Measurements from ENCODE around the gene ETV6.

ETV6 gene

DNA sequence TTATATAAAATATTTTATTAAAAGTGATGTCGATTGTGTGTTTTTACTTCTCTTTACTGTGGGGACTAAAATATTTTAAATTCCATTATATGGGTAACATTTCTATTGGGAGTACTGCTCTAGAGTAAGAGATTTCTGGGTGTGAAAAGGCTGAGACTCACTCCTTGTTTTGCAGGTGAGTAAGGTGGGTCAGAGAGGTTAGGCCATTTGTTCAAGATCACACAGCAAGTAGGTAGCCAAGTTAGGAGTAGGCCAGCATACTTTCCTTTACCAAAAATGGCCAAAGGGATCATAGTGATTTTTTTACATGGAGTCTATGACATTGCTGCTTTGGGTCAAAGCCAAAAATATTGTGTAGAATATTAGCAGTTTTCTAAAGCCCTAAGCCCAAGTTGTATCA is 138.0 kb downstream of the ETV6 start:
- in situ Hi-C loops (cut with MboI; ENCODE audit: low sequenced_read_pairs, unreplicated experiment): no loop called here
- TF ChIP-seq, protein P1, sequence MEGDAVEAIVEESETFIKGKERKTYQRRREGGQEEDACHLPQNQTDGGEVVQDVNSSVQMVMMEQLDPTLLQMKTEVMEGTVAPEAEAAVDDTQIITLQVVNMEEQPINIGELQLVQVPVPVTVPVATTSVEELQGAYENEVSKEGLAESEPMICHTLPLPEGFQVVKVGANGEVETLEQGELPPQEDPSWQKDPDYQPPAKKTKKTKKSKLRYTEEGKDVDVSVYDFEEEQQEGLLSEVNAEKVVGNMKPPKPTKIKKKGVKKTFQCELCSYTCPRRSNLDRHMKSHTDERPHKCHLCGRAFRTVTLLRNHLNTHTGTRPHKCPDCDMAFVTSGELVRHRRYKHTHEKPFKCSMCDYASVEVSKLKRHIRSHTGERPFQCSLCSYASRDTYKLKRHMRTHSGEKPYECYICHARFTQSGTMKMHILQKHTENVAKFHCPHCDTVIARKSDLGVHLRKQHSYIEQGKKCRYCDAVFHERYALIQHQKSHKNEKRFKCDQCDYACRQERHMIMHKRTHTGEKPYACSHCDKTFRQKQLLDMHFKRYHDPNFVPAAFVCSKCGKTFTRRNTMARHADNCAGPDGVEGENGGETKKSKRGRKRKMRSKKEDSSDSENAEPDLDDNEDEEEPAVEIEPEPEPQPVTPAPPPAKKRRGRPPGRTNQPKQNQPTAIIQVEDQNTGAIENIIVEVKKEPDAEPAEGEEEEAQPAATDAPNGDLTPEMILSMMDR (IDR thresholded peaks at IDR 0.05; ENCODE audit: borderline replicate concordance, control extremely low read depth, extremely low read depth, insufficient read depth, missing control alignments): no peak
- no peak for DNase-seq (ENCODE audit: low spot score)

DNA sequence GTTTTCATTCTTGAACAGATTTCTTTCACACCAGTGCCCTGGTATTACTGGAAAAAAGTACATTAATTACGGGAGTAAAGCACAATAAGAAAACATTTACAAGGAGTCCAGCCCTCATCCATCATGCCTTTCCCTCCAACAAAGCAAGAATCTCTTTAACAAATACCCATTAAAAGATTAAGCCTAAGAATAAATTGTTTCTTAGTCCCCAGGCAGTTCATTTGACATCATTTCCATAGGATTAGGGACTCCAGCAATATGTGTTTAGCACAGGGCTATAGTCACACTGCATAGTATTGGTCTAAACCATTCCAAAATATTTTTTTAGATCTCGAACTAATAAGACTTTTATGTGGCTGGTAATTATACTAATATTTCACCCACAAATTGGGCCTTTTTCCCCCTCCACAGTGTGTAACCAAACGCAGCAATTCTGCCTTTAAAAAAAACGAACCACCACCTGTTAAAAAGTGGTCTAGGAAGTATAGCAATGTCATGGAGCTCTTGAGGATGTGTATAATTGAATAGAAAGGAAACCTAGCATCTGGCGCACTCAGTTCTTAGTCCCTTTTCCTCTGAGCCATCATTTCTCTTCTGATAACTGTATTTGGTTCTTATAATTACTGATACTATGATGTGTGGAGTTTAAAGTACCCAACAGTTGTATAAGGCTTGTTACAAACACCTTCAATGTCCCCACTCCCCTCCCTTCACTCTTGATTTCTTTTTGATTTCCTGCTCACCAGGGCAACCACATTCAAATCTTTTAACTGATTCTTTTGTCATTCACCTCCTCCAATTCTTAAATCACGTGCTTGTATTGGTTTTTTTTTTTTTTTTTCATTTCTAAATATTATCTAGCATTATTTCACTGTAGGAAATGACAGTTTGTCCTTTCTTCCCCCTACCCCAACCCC is 138.7 kb downstream of the ETV6 start:
- in situ Hi-C loops (cut with MboI; ENCODE audit: low sequenced_read_pairs, unreplicated experiment): no loop called here
- no peak for DNase-seq (ENCODE audit: low spot score)
- TF ChIP-seq, protein P1 (IDR thresholded peaks at IDR 0.05; ENCODE audit: borderline replicate concordance, control extremely low read depth, extremely low read depth, insufficient read depth, missing control alignments): no peak

DNA sequence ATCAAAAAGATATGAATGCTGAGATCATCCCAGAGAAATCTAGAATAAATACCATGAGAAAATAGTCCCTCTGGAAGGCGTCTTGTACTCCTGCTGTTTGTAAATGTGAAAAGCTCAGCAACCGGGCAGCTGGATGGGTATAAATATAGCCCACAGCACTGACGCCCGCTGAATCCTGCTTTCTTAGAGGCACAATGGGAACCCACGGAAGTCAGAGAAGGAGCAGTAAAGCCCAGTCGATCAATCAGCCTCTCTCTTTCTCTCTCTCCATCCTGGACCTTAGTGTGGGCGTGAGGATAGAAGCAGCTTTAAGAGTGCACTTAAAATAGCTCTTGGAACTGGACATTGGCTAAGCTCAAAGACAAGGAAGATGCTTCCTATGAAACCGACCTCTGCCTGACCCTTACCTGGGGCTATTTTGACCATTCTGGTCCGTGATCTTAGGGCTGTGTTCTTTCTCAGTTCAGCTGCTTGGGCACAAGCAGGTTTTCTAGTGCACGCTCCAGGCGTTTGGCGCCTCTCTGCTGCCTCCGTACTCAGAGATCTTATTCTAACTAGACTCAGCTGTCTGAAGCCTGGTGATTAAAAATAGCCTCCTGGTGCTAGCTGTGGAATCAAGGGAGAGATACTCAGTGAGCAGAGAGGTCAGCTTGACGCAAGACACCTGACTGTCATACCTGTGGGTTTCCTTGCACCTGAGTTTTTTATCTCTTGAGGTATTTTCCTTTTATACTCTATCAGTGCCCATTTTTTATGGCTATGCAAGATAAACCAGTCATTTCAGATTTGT is 144.6 kb downstream of the ETV6 start:
- in situ Hi-C loops (cut with MboI; ENCODE audit: low sequenced_read_pairs, unreplicated experiment): no loop called here

DNA sequence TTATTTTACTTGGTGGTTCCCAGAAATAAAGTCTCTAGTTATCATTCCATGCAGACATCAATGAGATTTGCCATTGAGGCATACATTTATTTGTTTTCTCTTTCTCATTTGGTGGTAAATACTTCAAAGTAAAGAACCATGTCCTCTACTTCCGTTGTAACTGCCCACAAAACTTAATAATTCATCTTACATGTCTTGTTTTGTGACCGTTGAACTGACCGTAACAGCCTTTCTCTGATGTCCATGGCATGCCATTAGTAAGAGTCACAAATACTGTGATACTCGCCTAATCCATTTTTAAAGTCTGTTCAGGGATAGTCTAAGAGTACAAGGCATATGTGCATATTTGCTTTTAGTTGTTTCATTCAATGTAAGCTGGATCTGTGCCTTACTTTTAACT is 145.3 kb downstream of the ETV6 start:
- in situ Hi-C loops (cut with MboI; ENCODE audit: low sequenced_read_pairs, unreplicated experiment): no loop called here
- TF ChIP-seq, protein P1 (IDR thresholded peaks at IDR 0.05; ENCODE audit: borderline replicate concordance, control extremely low read depth, extremely low read depth, insufficient read depth, missing control alignments): no peak
- no peak for DNase-seq (ENCODE audit: low spot score)

More for the DNA sequence above, 144.6 kb downstream of the ETV6 start:
- no peak for DNase-seq (ENCODE audit: low spot score)
- TF ChIP-seq, protein P1 (IDR thresholded peaks at IDR 0.05; ENCODE audit: borderline replicate concordance, control extremely low read depth, extremely low read depth, insufficient read depth, missing control alignments): no peak

DNA sequence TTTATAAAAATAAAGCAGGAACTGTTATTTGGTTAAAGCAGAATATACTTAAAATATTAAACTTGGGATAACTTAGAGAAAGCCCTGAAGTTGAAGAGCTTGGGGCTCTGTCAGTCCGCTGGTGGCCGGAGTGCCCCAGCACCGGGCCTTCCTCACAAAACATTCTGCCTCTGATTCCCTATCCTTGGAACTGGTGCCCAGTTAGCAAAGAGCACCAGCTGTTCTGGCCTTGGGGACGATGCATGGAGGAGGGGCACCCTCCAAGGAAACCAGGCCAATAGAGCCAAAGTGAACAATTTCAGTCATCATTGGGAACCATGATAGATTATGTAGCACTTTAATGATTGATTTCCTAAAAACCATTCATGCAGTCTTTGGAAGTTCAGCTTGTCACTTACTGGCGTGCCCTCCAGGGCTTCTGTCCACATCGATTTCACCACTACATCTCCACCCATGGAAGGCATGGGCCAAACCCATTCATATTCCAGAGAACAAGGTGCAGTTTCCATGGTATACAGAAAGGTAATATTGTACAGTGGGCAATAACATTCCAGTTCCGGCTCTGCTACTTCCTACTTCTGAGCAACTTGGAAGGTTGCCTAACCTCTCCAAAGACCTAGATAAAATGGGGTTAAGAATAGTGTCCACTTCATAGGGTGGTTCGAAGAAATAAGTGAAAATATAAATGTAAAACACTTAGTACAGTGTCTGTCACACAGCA is 145.9 kb downstream of the ETV6 start:
- TF ChIP-seq, protein P1 (IDR thresholded peaks at IDR 0.05; ENCODE audit: borderline replicate concordance, control extremely low read depth, extremely low read depth, insufficient read depth, missing control alignments): no peak
- in situ Hi-C loops (cut with MboI; ENCODE audit: low sequenced_read_pairs, unreplicated experiment): no loop called here
- no peak for DNase-seq (ENCODE audit: low spot score)

DNA sequence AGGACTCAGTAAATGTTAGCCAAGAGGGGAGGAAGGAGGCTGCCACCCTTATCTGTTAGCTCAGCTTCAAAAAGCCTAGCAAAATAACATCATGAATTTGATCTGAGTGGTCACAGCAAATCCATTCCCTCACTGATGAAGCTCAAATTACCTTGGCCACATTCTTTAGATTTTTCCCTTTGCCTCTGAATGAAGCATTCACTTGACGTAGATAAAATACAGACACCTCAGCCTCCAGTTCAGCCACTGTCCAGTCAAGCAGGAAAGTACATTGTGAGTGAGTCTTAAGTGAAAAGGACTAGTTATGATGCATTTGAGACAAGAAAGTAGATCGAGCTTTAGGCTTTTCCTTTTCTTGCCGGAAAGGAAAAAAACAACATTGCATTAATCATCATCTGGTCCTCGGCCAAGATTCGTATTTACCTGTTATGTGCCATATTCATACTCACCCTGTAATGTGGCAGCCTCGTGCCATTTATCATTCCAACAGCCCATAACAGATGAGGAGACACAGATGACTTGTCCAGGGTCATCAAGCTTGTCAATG is 146.5 kb downstream of the ETV6 start:
- in situ Hi-C loops (cut with MboI; ENCODE audit: low sequenced_read_pairs, unreplicated experiment): no loop called here
- TF ChIP-seq, protein P1 (IDR thresholded peaks at IDR 0.05; ENCODE audit: borderline replicate concordance, control extremely low read depth, extremely low read depth, insufficient read depth, missing control alignments): no peak
- no peak for DNase-seq (ENCODE audit: low spot score)

Measured in GM13976 (cell line).